GM12874 (cell line): ENCODE results near the gene C6orf62.

Experiments used
- CTCF ChIP-seq: IDR thresholded peaks from 2 replicates; pipeline ENCODE4 v1.5.1; 2011; ENCODE audit warnings: low read depth, mild to moderate bottlenecking, control low read depth, low read length, moderate library complexity; ENCODE audit not compliant: insufficient read depth

The C6orf62 gene

GRCh38 chr6:24686408-24686807 lies 32.5 kb downstream of the C6orf62 start:
- no peak for TF ChIP-seq CTCF

DNA sequence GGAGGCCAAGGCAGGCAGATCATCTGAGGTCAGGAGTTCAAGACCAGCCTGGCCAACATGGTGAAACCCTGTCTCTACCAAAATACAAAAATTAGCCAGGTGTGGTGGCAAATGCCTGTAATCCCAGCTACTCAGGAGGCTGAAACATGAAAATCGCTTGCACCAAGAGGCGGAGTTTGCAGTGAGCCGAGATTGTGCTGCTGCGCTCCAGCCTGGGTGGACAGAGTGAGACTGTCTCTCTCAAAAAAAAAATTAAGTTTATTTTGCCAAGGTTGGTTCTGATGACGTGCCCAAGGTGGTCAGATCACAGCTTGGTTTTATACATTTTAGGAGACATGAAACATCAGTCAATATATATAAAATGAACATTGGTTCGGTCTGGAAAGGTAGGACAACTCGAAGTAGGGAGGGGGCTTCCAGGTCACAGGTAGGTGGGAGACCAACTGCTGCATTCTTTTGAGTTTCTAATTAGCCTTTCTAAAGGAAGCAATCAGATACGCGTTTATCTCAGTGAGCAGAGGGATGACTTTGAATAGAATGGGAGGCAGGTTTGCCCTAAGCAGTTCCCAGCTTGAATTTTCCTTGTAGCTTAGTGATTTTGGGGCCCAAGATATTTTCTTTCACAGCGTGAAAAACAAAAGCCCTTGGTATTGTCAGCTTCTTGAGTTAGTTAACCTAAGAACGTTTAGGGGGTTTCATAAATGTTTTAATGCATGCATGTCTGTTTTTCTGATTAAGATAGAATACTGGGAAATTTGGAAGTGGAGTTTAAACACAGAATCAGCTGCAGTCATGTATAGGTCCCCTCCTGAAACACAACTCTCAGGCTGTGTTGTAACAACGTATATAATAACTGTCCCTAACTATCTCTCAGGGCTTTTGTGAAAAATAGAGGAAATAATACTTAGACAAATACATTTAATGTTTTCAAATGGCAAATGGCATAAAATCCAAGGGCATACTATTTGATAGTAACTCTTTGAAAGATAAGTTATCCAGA lies 35.4 kb downstream of the C6orf62 start:
- no peak for TF ChIP-seq CTCF

- no peak for TF ChIP-seq CTCF
These were observed 38.4 kb downstream of the C6orf62 start for GRCh38 chr6:24680582-24680981.

DNA sequence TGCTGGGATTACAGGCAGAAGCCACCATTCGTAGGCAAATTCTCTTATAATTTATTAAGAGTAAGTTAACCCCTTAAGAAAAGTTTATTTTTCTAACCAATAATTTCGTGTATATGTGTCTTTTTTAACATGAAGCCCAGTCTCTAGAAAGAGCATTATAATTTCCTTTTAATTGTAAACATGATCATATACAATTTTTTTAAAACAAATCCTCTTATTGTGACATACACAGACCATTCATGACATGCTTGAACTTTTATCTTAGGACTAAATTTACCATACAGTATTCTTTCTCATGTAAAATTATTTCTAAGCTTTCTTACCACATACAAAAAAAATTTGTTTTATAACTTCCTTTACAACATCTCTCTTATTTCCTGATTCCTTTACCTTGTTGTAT lies 45.3 kb downstream of the C6orf62 start:
- TF ChIP-seq CTCF = no peak

DNA sequence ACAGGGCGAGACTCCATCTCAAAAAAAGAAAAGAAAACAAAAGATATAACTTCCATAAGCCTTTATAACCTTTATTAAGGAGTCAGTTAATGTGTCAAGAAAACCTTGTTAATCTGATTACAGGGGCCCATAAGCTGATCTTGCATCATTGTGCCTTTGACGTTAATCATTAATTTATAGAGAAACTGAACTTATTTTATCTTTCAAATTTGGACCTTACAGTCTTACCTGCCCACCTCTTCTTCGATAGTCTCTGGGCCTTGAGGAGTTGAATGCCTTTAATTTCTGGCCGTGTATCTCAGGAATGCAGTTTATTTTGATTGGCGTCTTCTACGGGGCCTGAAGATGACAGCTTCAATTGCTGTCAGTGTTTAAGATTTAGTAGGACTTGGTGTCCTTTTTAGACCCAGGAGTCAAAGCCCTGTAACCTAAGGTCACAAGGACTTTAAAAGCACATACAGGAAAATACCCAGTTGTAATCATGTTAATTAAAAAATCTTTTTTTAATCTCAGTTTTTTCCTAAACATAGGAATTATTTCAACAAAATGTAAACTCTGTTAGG lies 46.3 kb downstream of the C6orf62 start:
- no peak for TF ChIP-seq CTCF

- no peak for TF ChIP-seq CTCF
These were observed 50.0 kb downstream of the C6orf62 start for GRCh38 chr6:24668997-24669361.

GRCh38 chr6:24667378-24667803 lies 51.6 kb downstream of the C6orf62 start:
- TF ChIP-seq CTCF = no peak
